Activated CD4-positive, alpha-beta T cell treated with anti-CD3 and anti-CD28 coated beads, Interleukin-2, amount 10 ng/mL, durations not matched to agents 7 days and 5 days (primary cell): ENCODE results near the gene BBS2. TPM values are rescaled to one million over a fixed set of nuclear protein-coding genes. Genes with fewer than 3 reads are reported as not detected.

Experiments
- CTCF ChIA-PET: fragments of 350-600 bp; sonication (Branson Sonifier 250); formaldehyde crosslinking; loops from one replicate; lab custom pipeline; 2021; ENCODE audit warnings: antibody characterized with exemption; lab: Charles Lee
- POLR2A ChIA-PET: fragments of 350-600 bp; sonication (Branson Sonifier 250); formaldehyde crosslinking; loops from one replicate; lab custom pipeline; 2021; ENCODE audit warnings: antibody characterized with exemption; lab: Charles Lee
- DNase-seq: peaks from one replicate; pipeline ENCODE4 v3.0.0-alpha.2; 2020
- H3K27ac Mint-ChIP-seq: one replicate; pipeline ENCODE4 v1.8.0; 2021; ENCODE audit warnings: mild to moderate bottlenecking, moderate library complexity, mixed read lengths
- H3K27me3 Mint-ChIP-seq: one replicate; pipeline ENCODE4 v1.8.0; 2021; ENCODE audit warnings: mixed read lengths
- H3K36me3 Mint-ChIP-seq: one replicate; pipeline ENCODE4 v1.8.0; 2021; ENCODE audit warnings: low read depth, mixed read lengths
- H3K4me1 Mint-ChIP-seq: one replicate; pipeline ENCODE4 v1.8.0; 2021; ENCODE audit warnings: mixed read lengths
- H3K4me3 Mint-ChIP-seq: one replicate; pipeline ENCODE4 v1.8.0; 2021; ENCODE audit warnings: mild to moderate bottlenecking, moderate library complexity, mixed read lengths
- H3K9me3 Mint-ChIP-seq: one replicate; pipeline ENCODE4 v1.8.0; 2021; ENCODE audit warnings: mixed read lengths
- total RNA-seq, 2 experiments: library from RNA; stranded (reverse); gene quantifications; one replicate each; pipeline ENCODE4 v1.2.3, GENCODE V29; 2021

BBS2 gene
- total RNA-seq, 2 experiments from 2014 or later: 16.7 to 21.5 TPM

DNA sequence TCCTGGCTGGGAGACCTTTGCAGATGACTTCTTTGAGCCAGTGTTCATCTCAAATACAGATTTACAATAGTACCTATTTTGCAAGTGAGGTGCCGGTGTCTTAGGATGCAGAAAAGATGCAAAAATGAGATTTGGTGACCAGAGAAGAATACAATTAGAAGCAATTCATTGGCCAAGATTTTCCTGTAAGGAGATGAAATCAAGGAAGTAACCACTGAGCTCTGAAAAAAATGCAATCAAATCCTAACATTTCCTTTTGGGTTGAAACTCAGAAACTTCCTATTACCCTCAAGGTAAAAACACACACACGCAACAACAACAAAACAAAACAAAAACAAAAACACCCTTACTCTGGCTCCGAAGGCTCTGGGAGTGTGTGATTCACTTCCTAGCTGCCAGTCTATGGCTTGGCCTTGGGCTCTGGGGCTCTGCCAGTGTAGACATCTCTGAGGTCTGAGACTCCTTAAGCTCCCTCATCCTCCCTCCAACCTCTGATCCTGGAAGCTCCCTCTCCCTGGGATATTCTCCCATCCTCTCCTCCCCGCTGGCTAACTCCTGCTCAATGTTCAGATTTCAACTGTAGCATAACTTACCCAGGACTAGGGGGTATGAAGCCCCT lies 28.2 kb upstream of the BBS2 start:
- Mint-ChIP-seq H3K27ac (no peak overlapping the region), H3K36me3 (no peaks in the 10 kb centered on the region), H3K4me1 (peaks cover 18% of the 10 kb centered on the region), H3K9me3 (no peaks in the 10 kb centered on the region), H3K4me3 (no peak overlapping the region), H3K27me3 (peaks cover 1% of the 10 kb centered on the region)
- POLR2A ChIA-PET: no interaction called here
- DNase-seq: no peak
- CTCF ChIA-PET: interaction anchor here (0.7 to 1.1 kb wide), 2 partner anchors 169 to 242 kb away, joined by 3 to 4 read pairs; no protein-coding TSS in a partner anchor

DNA sequence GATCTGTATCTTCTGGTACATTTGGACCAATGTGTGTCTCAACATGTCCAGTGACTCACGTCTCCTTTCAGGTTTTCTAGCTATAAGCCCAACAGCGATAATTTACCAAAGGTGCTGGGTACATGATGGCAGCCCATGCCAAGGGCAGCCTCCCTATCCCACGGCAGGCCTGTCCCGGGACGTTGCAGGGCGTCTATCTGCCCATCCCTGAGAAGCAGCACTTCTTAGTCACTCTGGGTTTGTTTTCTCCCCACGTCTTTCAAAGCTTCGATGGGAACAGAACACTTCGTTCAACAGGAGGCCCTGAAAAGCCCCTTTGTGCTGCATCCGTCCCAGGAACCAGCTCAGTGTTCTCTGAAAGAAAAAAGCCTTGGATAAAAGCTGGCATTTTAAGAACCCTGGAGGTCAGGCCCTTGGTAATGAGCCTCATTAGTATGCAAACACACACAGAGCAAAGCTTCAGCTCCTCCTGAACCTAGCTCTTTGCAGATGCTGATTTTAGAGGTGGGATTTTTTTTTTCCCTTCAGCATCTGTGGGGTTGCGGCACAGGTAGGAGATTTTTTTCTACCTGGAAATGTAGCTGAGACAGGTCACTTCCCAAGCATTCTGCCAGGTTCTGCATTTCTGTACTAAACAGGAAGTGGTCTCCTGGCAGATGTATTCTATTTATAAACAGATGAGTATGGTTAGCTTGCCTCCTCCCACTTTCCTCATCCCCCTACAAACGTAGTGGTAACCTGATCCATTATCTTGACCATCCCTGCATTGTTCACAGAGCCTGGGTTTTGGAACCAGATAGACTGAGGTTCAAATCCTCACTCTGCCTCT lies 27.5 kb upstream of the BBS2 start:
- H3K9me3 Mint-ChIP-seq: no peaks in the 10 kb centered on the region
- ChIA-PET POLR2A (no interaction called here), CTCF (interaction anchor here (0.6 to 1.1 kb wide), 3 partner anchors 63 to 208 kb away, joined by 3 read pairs; no protein-coding TSS in a partner anchor)
- no peak overlapping the region for H3K4me3 Mint-ChIP-seq
- peaks cover 1% of the 10 kb centered on the region for H3K27me3 Mint-ChIP-seq
- DNase-seq: no peak
- H3K36me3 Mint-ChIP-seq: no peaks in the 10 kb centered on the region
- H3K4me1 Mint-ChIP-seq: peaks cover 18% of the 10 kb centered on the region
- H3K27ac Mint-ChIP-seq: peak overlapping the region; percentile 32

DNA sequence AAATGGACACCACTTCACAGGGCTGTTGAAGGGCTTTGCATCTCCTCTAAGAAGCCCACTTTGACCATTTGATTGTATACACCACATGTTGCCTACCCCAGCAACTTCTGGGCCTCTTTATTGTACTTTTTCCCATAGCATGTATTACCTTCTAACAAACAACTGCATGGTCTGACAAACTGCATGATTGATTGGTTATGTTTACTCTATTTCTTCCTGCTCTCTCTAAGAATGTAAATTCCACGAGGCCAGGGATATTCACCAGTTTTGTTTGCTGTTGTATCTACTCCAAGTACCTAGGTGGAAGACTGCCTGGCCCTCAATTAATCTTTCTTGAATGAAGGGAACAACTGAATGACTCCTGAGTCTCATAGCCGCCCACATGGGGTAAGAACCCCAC lies 22.2 kb upstream of the BBS2 start:
- ChIA-PET CTCF (no interaction called here), POLR2A (no interaction called here)
- Mint-ChIP-seq H3K4me1 (peaks cover 2% of the 10 kb centered on the region), H3K36me3 (no peaks in the 10 kb centered on the region), H3K4me3 (no peak overlapping the region), H3K27ac (no peak overlapping the region), H3K9me3 (peaks cover 2% of the 10 kb centered on the region), H3K27me3 (peaks cover 3% of the 10 kb centered on the region)
- no peak for DNase-seq

DNA sequence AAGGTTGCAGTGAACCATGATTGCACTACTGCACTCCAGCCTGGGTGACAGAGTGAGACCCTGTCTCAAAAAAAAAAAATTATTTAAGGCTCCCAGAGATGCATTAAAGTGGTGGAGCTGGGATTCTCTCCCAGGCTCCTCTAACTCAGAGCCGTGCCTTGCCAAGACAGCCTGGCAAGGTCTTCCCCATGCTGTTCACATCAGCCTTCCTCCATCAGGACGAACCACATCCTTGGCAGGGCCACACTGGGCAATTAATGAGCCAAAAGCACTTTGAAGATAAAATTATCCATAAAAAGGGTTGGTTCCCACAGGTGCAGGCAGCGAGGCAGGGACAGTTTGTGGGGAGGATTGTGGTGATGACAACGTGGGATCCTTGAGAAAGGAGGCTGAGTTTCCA lies 19.8 kb upstream of the BBS2 start:
- ChIA-PET CTCF (interaction anchor here (0.6 kb wide), 1 partner anchor 112 kb away, joined by 3 read pairs; no protein-coding TSS in a partner anchor), POLR2A (no interaction called here)
- no peaks in the 10 kb centered on the region for H3K4me1 Mint-ChIP-seq
- no peak for DNase-seq
- H3K36me3 Mint-ChIP-seq: no peaks in the 10 kb centered on the region
- peaks cover 10% of the 10 kb centered on the region for H3K27me3 Mint-ChIP-seq
- H3K27ac Mint-ChIP-seq: no peak overlapping the region
- peaks cover 2% of the 10 kb centered on the region for H3K9me3 Mint-ChIP-seq
- H3K4me3 Mint-ChIP-seq: no peak overlapping the region

DNA sequence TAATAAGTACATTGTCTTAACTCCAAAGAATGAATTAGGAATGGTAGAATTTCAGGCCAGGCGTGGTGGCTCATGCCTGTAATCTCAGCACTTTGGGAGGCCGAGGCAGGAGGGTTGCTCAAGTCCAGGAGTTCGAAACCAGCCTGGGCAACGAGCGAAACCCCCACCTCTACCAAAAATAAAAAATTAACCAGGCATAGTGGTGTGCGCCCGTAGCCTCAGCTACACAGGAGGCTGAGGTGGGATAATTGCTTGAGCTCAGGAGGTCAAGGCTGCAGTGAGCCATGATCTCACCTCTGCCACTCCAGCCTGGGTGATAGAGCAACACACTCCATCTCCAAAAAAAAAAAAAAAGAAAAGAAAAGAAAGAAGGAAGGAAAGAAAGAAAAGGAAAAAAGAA lies 18.5 kb upstream of the BBS2 start:
- H3K4me1 Mint-ChIP-seq: no peaks in the 10 kb centered on the region
- POLR2A ChIA-PET: interaction anchor here (0.7 kb wide), 1 partner anchor 14 kb away, joined by 5 read pairs; no protein-coding TSS in a partner anchor

DNA sequence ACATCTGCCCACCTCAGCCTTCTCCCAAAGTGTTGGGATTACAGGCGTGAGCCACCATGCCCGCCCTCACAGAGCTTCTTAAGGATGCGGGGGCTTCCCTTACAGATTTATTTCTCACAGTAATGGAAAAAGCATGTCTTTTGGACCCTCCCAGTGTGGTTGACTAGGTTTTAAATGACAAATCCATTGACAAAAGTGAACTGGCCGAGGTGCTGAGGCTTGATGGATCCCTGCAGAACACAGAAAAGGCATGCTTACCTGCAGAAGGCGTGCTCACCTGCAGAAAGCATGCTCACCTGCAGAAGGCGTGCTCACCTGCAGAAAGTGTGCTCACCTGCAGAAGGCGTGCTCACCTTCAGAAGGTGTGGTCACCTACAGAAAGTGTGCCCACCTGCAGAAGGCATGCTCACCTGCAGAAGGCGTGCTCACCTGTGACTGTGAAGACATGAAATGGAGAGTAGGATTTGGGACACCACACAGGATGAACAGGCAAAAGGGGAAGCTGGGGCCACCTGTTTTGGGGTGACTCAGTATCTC lies 15.1 kb upstream of the BBS2 start:
- CTCF ChIA-PET: interaction anchor here (0.6 kb wide), 1 partner anchor 8 kb away, joined by 4 read pairs; no protein-coding TSS in a partner anchor

More for the DNA sequence above, 18.5 kb upstream of the BBS2 start:
- Mint-ChIP-seq H3K27me3 (peaks cover 17% of the 10 kb centered on the region), H3K27ac (no peak overlapping the region), H3K9me3 (peaks cover 2% of the 10 kb centered on the region), H3K36me3 (no peaks in the 10 kb centered on the region), H3K4me3 (no peak overlapping the region)
- CTCF ChIA-PET: no interaction called here
- no peak for DNase-seq

DNA sequence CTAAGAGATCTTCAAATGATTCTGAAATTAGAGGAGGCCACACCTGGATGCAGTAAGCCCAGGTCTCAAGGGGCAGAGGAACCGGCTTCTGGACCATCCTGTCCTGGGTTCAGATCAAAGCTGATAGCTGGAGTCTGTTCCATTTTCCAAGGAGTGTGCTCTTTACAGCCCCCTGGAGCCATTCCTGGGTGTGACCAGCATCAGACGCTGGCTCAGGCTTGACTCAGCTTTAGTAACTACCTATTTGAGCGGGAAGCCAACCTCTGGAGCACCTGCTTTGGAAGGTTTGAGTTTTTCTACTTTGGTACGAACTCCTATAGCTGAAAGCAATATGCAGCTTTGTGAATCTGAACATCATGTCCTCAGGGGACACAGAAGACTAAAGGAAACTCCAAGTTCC lies 12.9 kb upstream of the BBS2 start:
- no peaks in the 10 kb centered on the region for H3K9me3 Mint-ChIP-seq
- H3K4me3 Mint-ChIP-seq: no peak overlapping the region
- H3K27ac Mint-ChIP-seq: no peak overlapping the region
- CTCF ChIA-PET: interaction anchor here (0.9 kb wide), 1 partner anchor 21 kb away, joined by 3 read pairs; no protein-coding TSS in a partner anchor
- no peaks in the 10 kb centered on the region for H3K4me1 Mint-ChIP-seq
- H3K36me3 Mint-ChIP-seq: no peaks in the 10 kb centered on the region
- POLR2A ChIA-PET: no interaction called here
- no peak for DNase-seq
- peaks cover 27% of the 10 kb centered on the region for H3K27me3 Mint-ChIP-seq

More for the DNA sequence above, 15.1 kb upstream of the BBS2 start:
- no peak overlapping the region for H3K4me3 Mint-ChIP-seq
- no peaks in the 10 kb centered on the region for H3K9me3 Mint-ChIP-seq
- no peaks in the 10 kb centered on the region for H3K36me3 Mint-ChIP-seq
- POLR2A ChIA-PET: no interaction called here
- no peaks in the 10 kb centered on the region for H3K4me1 Mint-ChIP-seq
- no peak for DNase-seq
- H3K27ac Mint-ChIP-seq: no peak overlapping the region
- peaks cover 18% of the 10 kb centered on the region for H3K27me3 Mint-ChIP-seq

DNA sequence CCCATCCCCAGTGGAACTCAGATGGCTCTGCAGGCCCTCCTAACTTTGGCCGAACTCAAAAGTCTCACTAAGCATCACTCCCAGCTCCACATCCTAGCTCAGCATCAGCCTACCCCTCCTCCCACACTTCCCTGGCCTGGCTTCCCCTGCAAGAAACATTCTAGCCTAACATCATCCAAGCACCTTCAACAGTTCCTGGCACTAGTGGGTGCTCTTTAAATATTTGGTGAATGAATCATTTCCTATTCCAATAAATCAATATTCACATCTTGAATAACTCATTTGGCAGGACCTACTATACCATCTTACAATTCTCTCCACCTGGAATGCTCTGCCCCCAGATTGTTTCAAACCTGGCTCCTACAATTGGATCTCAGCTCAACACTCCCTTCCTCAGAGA lies 11.0 kb upstream of the BBS2 start:
- no peak overlapping the region for H3K4me3 Mint-ChIP-seq
- H3K9me3 Mint-ChIP-seq: no peaks in the 10 kb centered on the region
- no peaks in the 10 kb centered on the region for H3K4me1 Mint-ChIP-seq
- ChIA-PET POLR2A (no interaction called here), CTCF (interaction anchor here (0.6 to 1.4 kb wide), 3 partner anchors 14 to 220 kb away, joined by 3 read pairs; no protein-coding TSS in a partner anchor)
- H3K27ac Mint-ChIP-seq: no peak overlapping the region
- no peaks in the 10 kb centered on the region for H3K36me3 Mint-ChIP-seq
- no peak for DNase-seq
- peaks cover 25% of the 10 kb centered on the region for H3K27me3 Mint-ChIP-seq

DNA sequence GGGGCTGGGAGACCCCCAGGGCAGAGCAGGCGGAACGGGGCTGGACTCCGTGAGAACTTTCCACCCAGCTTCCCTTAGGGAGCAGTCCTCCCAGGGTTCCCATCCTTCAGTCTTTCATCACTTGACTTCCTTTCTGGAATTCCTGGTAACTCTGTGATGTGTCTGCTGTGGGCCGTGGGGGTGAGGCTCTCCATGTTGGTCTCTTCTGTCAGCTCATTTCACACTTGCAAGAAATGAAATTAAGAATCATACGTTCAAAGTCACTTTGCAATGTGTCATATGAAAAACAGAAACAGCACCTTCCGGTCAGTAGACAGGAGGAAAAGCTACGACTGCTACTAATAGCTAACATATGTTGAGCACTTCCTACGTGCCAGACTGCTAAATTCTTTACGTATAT lies 5.4 kb upstream of the BBS2 start:
- H3K4me1 Mint-ChIP-seq: peaks cover 11% of the 10 kb centered on the region
- ChIA-PET POLR2A (no interaction called here), CTCF (no interaction called here)
- no peak overlapping the region for H3K27ac Mint-ChIP-seq
- no peak overlapping the region for H3K4me3 Mint-ChIP-seq
- DNase-seq: no peak
- H3K27me3 Mint-ChIP-seq: peaks cover 16% of the 10 kb centered on the region
- no peaks in the 10 kb centered on the region for H3K36me3 Mint-ChIP-seq
- H3K9me3 Mint-ChIP-seq: no peaks in the 10 kb centered on the region

DNA sequence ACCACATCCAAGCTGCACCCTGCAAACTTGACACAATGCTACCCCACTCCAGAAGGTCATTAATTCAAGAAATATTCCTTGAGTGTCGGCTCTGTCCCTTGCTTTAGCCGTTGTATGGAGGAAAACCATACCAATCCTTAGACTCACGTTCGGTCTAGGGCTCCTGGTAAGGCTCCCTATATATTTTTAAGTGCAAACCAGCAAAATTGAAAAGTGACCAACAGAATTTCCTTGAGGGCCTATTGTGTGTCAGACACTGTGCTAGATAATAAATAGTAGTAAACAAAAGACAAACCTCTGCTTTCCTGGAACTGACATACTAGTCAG lies 390 bp upstream of the BBS2 start:
- DNase-seq: no peak
- Mint-ChIP-seq H3K36me3 (no peaks in the 10 kb centered on the region), H3K27ac (peak overlapping the region; percentile 83), H3K9me3 (no peaks in the 10 kb centered on the region), H3K4me3 (peak overlapping the region; percentile 77), H3K27me3 (no peaks in the 10 kb centered on the region), H3K4me1 (peaks cover 20% of the 10 kb centered on the region)
- ChIA-PET POLR2A (no interaction called here), CTCF (no interaction called here)

DNA sequence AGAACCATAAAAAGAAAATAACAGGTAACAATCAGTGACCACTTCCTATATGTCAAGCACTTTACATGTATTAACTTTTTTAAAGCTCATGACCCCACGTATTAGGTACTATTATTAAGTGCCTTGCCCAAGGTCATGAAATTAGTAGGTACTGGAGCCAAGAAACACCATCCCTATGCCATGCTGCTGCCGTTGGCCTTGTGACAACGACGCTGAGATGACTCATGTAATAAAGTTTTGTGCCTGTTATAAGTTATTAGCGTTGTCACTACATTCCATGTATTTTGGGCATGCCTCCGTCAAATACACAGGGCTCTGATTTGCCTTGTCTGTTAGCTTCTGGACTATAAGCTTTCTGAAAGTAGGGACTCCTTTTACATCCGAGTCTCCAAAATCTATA lies 1.4 kb downstream of the BBS2 start:
- Mint-ChIP-seq H3K27ac (no peak overlapping the region), H3K36me3 (no peaks in the 10 kb centered on the region), H3K4me1 (peaks cover 26% of the 10 kb centered on the region), H3K4me3 (peak overlapping the region; percentile 77), H3K9me3 (no peaks in the 10 kb centered on the region), H3K27me3 (no peaks in the 10 kb centered on the region)
- no peak for DNase-seq
- ChIA-PET CTCF (interaction anchor here (0.7 to 1.2 kb wide), 4 partner anchors 11 to 200 kb away, joined by 3 to 7 read pairs (median 4); no protein-coding TSS in a partner anchor), POLR2A (no interaction called here)

DNA sequence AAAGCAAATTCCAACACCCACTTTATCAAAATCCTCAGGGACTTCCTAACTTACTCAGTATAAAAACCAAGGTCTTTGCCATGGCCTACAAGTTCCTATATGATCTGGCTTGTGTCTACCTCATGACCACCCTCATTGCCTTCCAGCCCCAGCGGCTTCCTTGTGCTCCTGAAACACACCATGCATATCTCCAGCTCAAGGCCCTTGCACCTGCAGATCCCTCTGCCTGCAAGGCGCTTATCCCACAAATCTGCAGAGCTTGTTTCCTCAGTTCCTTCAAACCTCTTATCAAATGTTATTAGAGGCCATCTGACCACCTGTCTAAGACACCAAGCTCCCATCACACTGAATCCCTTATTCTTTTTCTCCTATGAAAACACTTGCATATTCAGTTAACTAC lies 2.6 kb downstream of the BBS2 start:
- Mint-ChIP-seq H3K27me3 (no peaks in the 10 kb centered on the region), H3K4me3 (no peak overlapping the region), H3K4me1 (peaks cover 26% of the 10 kb centered on the region), H3K36me3 (no peaks in the 10 kb centered on the region), H3K9me3 (no peaks in the 10 kb centered on the region), H3K27ac (no peak overlapping the region)
- DNase-seq: no peak
- ChIA-PET CTCF (interaction anchor here (0.6 to 1.2 kb wide), 5 partner anchors 10 to 1962 kb away, joined by 3 to 7 read pairs (median 3); no protein-coding TSS in a partner anchor), POLR2A (no interaction called here)

DNA sequence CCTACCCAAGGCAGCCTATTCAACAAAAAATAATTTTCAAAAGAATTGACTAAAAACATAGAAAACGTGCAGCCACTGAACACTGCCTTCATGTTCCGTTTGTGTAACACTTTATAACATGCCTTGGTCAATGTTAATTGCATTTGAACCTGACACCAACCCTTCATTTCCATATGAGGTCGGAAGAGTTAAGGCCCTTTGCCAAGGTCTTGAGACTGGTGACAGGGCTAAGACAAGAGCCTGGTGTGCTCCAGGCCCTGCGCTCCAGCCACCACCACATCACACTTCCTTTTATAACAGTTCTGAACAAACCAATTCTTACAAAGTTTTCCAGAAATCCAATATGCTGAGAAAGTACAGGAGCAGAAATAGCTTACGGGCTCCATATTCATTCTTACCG lies 4.2 kb downstream of the BBS2 start:
- no peak overlapping the region for H3K4me3 Mint-ChIP-seq
- ChIA-PET CTCF (no interaction called here), POLR2A (no interaction called here)
- H3K9me3 Mint-ChIP-seq: no peaks in the 10 kb centered on the region
- no peak overlapping the region for H3K27ac Mint-ChIP-seq
- peaks cover 6% of the 10 kb centered on the region for H3K36me3 Mint-ChIP-seq
- H3K4me1 Mint-ChIP-seq: peaks cover 20% of the 10 kb centered on the region
- no peak for DNase-seq
- no peaks in the 10 kb centered on the region for H3K27me3 Mint-ChIP-seq
